HCT116 (cell line): Measurements from ENCODE around the gene TSPAN14. TPM values are rescaled to one million over a fixed set of nuclear protein-coding genes. Genes with fewer than 3 reads are reported as not detected.
A peak's percentile ranks its signal among the peaks of the same experiment; 100 is the strongest.
"Not testable (repeated sequence)": the region's sequence is repeated elsewhere in the genome, so short reads cannot be mapped to it uniquely, and the experiment has no call there.

ENCODE experiments used
- ATAC-seq: fragments of 200-7000 bp; cut with Tn5 transposase; 2 replicates; pipeline ENCODE4 v1.9.1; 2020; ENCODE audit warnings: mild to moderate bottlenecking, moderate library complexity
- BruUV-seq: library from RNA; stranded (reverse); fragments of 400-500 nt; replicated peaks from 2 replicates; lab custom pipeline; 2021; lab: Mats Ljungman, UMichigan
- CTCF ChIA-PET: fragments of 300-600 bp; sonication (Branson Sonifier 250); formaldehyde crosslinking; loops from one replicate; lab custom pipeline; 2021; ENCODE audit warnings: antibody characterized with exemption; lab: Charles Lee
- POLR2A ChIA-PET: fragments of 300-600, 350-600 bp; sonication (Branson Sonifier 250); formaldehyde crosslinking; loops from one replicate; lab custom pipeline; 2021; ENCODE audit warnings: antibody characterized with exemption; lab: Charles Lee
- RAD21 ChIA-PET, 2 experiments: fragments of 300-600 bp; sonication (Branson Sonifier 250); formaldehyde crosslinking; loops; one replicate each; lab custom pipeline; 2023; ENCODE audit warnings: low total read pairs in 2 of 2; ENCODE audit not compliant: uncharacterized antibody in 2 of 2, unreplicated experiment in 2 of 2, low non-redundant PET in 1 of 2; lab: Charles Lee
- DNase-seq: peaks from one replicate; pipeline ENCODE4 v3.0.0-alpha.2; 2010; ENCODE audit warnings: low read depth, low spot score
- H2AFZ ChIP-seq: fragments of 200-600 bp; shearing (Covaris generic), sonication (generic); 2 replicates; pipeline ENCODE4 v1.6.1; 2017; ENCODE audit warnings: low read depth, mixed run types, mixed read lengths, antibody characterized with exemption, low read length; ENCODE audit not compliant: poor library complexity, severe bottlenecking
- H3K27ac ChIP-seq: 2 replicates; pipeline ENCODE4 v1.5.1; 2012; ENCODE audit warnings: low read depth, low read length
- H3K27me3 ChIP-seq: fragments of 200-600 bp; sonication (generic); 2 replicates; pipeline ENCODE4 v1.6.1; 2016; ENCODE audit warnings: mixed run types, low read length, mixed read lengths; ENCODE audit not compliant: insufficient read depth
- H3K36me3 ChIP-seq, 2 experiments: fragments of 200-500 bp in 1 of 2; fragments of 200-600 bp in 1 of 2; sonication (Bioruptor generic) in 1 of 2; sonication (generic) in 1 of 2; 2 replicates each; pipeline versions ENCODE4 v1.5.1 to v1.6.1; 2014 to 2016; ENCODE audit warnings: low read length in 2 of 2, inconsistent platforms in 1 of 2, mixed read lengths in 1 of 2, mixed run types in 1 of 2; ENCODE audit not compliant: insufficient read depth in 2 of 2, control insufficient read depth in 1 of 2
- H3K4me1 ChIP-seq, 2 experiments: fragments of 200-600 bp in 1 of 2; sonication (generic) in 1 of 2; 2 replicates each; pipeline versions ENCODE4 v1.5.1 to v1.6.1; 2012 to 2017; ENCODE audit warnings: low read length in 2 of 2, inconsistent platforms in 1 of 2, mild to moderate bottlenecking in 1 of 2, mixed read lengths in 1 of 2, mixed run types in 1 of 2, moderate library complexity in 1 of 2; ENCODE audit not compliant: insufficient read depth in 2 of 2, control insufficient read depth in 1 of 2
- H3K4me2 ChIP-seq: fragments of 200-600 bp; sonication (generic); 2 replicates; pipeline ENCODE4 v1.6.1; 2017; ENCODE audit warnings: mixed run types, low read length, mixed read lengths
- H3K4me3 ChIP-seq, 2 experiments: fragments of 200-600 bp in 1 of 2; sonication (generic) in 1 of 2; replicated peaks in 1 of 2; 2 replicates each; pipeline ENCODE4 v1.5.1; 2011 to 2016; ENCODE audit warnings: low read length in 2 of 2, control low read depth in 1 of 2, low read depth in 1 of 2, mild to moderate bottlenecking in 1 of 2, mixed read lengths in 1 of 2, mixed run types in 1 of 2
- H3K79me2 ChIP-seq: fragments of 200-600 bp; sonication (generic); 2 replicates; pipeline ENCODE4 v1.6.1; 2017; ENCODE audit warnings: mild to moderate bottlenecking, mixed run types, low read length, moderate library complexity, mixed read lengths; ENCODE audit not compliant: insufficient read depth
- H3K9ac ChIP-seq: fragments of 200-600 bp; sonication (generic); 2 replicates; pipeline ENCODE4 v1.6.1; 2016; ENCODE audit warnings: low read length, mixed read lengths
- H3K9me2 ChIP-seq: fragments of 200-600 bp; sonication (generic), shearing (Covaris generic); 2 replicates; pipeline ENCODE4 v1.6.1; 2017; ENCODE audit warnings: mixed run types, mild to moderate bottlenecking, moderate library complexity; ENCODE audit not compliant: insufficient read depth
- H3K9me3 ChIP-seq, 2 experiments: fragments of 200-500 bp in 1 of 2; fragments of 200-600 bp in 1 of 2; sonication (Bioruptor generic) in 1 of 2; sonication (generic) in 1 of 2; 2 replicates each; pipeline ENCODE4 v1.6.1; 2014 to 2017; ENCODE audit warnings: low read length in 2 of 2, mixed read lengths in 2 of 2, inconsistent platforms in 1 of 2, low read depth in 1 of 2, mild to moderate bottlenecking in 1 of 2, mixed run types in 1 of 2, moderate library complexity in 1 of 2; ENCODE audit not compliant: control insufficient read depth in 1 of 2, insufficient read depth in 1 of 2
- H4K20me1 ChIP-seq: fragments of 200-600 bp; sonication (generic), shearing (Covaris generic); 2 replicates; pipeline ENCODE4 v1.6.1; 2017; ENCODE audit warnings: mixed run types, mild to moderate bottlenecking, moderate library complexity; ENCODE audit not compliant: insufficient read depth
- CBX3 ChIP-seq: IDR thresholded peaks from 2 replicates; pipeline ENCODE4 v1.6.1; 2012; ENCODE audit warnings: low read depth
- EZH2 ChIP-seq: fragments of 200-600 bp; sonication (generic); IDR thresholded peaks from 2 replicates; pipeline ENCODE4 v1.6.1; 2017; ENCODE audit warnings: antibody characterized with exemption, mixed run types
- POLR2AphosphoS5 ChIP-seq: IDR thresholded peaks from 2 replicates; pipeline ENCODE4 v1.6.1; 2011; ENCODE audit warnings: mild to moderate bottlenecking, low read depth, low read length, moderate library complexity
- TCF7L2 ChIP-seq: IDR thresholded peaks from 2 replicates; pipeline ENCODE4 v1.7.0; 2011; ENCODE audit warnings: borderline replicate concordance, inconsistent platforms; ENCODE audit not compliant: insufficient read depth, insufficient read length; ENCODE audit errors: extremely low read depth
- YY1 ChIP-seq: IDR thresholded peaks from 2 replicates; pipeline ENCODE4 v1.6.1; 2011; ENCODE audit warnings: low read length, low read depth, moderate library complexity, mild to moderate bottlenecking; ENCODE audit not compliant: insufficient replicate concordance; ENCODE audit errors: extremely low read depth
- ZBTB33 ChIP-seq: IDR thresholded peaks from 2 replicates; pipeline ENCODE4 v1.6.1; 2011; ENCODE audit warnings: mild to moderate bottlenecking, low read length, moderate library complexity; ENCODE audit not compliant: insufficient replicate concordance; ENCODE audit errors: extremely low read depth
- intact Hi-C: fragments of 100-400 bp; cut with micrococcal nuclease; formaldehyde crosslinking; loops from 2 replicates; pipeline ENCODE4 v1.10.0; 2022
- total RNA-seq: library from RNA; stranded (reverse); gene quantifications from one replicate; pipeline ENCODE4 v1.2.1, GENCODE V29; 2021; ENCODE audit not compliant: unreplicated experiment
- TF ChIP-seq, protein P1 (sequence below), 3 experiments: fragments of 200-600 bp in 1 of 3; sonication (generic) in 1 of 3; IDR thresholded peaks in 2 of 3; conservative IDR thresholded peaks in 1 of 3; 2 replicates each; pipeline ENCODE4 v1.5.1; 2012 to 2017; ENCODE audit warnings: low read depth in 2 of 3, low read length in 2 of 3, antibody characterized with exemption in 1 of 3, borderline replicate concordance in 1 of 3, control low read depth in 1 of 3, mild to moderate bottlenecking in 1 of 3, mixed read lengths in 1 of 3, mixed run types in 1 of 3, moderate library complexity in 1 of 3; ENCODE audit not compliant: insufficient read depth in 1 of 3

Gene TSPAN14
- total RNA-seq, 1 experiment from 2014 or later, result 86.8 TPM

- no peaks in the 10 kb centered on the region for H3K9me2 ChIP-seq
- no peak overlapping the region for H3K9ac ChIP-seq
- DNase-seq (no peak), ATAC-seq (peak; percentile 42; the same call in 1 of the 2 replicates)
- H3K79me2 ChIP-seq, result no peaks in the 10 kb centered on the region
- ChIA-PET CTCF (no interaction called here), POLR2A (no interaction called here), RAD21 (no interaction called here)
- TF ChIP-seq POLR2AphosphoS5 (no peak), EZH2 (no peak), YY1 (no peak), TCF7L2 (no peak), ZBTB33 (no peak)
- H4K20me1 ChIP-seq, result no peaks in the 10 kb centered on the region
- BruUV-seq, result no TSS peak
- H3K27ac ChIP-seq, result no peak overlapping the region
- intact Hi-C loops, result no loop called here
- H3K4me3 ChIP-seq, result no peak overlapping the region
- H3K36me3 ChIP-seq, result no peaks in the 10 kb centered on the region
- H3K4me1 ChIP-seq, result peaks cover 0 to 9% of the 10 kb centered on the region in 2 experiments; a peak in 2 of 4 replicates
- H2AFZ ChIP-seq, result no peak overlapping the region
- H3K4me2 ChIP-seq, result no peak overlapping the region
- no peaks in the 10 kb centered on the region; the same call in 1 of the 2 replicates for H3K27me3 ChIP-seq
- no peaks in the 10 kb centered on the region for H3K9me3 ChIP-seq
Measured at GRCh38 chr10:80542053-80542452, 87.9 kb downstream of the TSPAN14 start.

- POLR2A ChIA-PET, result no interaction called here
- no peaks in the 10 kb centered on the region for H3K9me3 ChIP-seq
- H3K9me2 ChIP-seq, result no peaks in the 10 kb centered on the region
- CTCF ChIA-PET, result no interaction called here
- H3K79me2 ChIP-seq, result no peaks in the 10 kb centered on the region
- intact Hi-C loops, result no loop called here
- DNase-seq (no peak), ATAC-seq (no peak)
- H3K27ac ChIP-seq, result no peak overlapping the region
- no peaks in the 10 kb centered on the region for H3K36me3 ChIP-seq
- RAD21 ChIA-PET, result no interaction called here
- BruUV-seq, result no TSS peak
- no peak overlapping the region for H3K9ac ChIP-seq
- H3K4me3 ChIP-seq, result no peak overlapping the region
- no peak overlapping the region for H2AFZ ChIP-seq
- H3K27me3 ChIP-seq, result peaks cover 5% of the 10 kb centered on the region; the same call in 1 of the 2 replicates
- peaks cover 0 to 8% of the 10 kb centered on the region in 2 experiments; a peak in 1 of 4 replicates for H3K4me1 ChIP-seq
- H4K20me1 ChIP-seq, result no peaks in the 10 kb centered on the region
- TF ChIP-seq, protein P1, sequence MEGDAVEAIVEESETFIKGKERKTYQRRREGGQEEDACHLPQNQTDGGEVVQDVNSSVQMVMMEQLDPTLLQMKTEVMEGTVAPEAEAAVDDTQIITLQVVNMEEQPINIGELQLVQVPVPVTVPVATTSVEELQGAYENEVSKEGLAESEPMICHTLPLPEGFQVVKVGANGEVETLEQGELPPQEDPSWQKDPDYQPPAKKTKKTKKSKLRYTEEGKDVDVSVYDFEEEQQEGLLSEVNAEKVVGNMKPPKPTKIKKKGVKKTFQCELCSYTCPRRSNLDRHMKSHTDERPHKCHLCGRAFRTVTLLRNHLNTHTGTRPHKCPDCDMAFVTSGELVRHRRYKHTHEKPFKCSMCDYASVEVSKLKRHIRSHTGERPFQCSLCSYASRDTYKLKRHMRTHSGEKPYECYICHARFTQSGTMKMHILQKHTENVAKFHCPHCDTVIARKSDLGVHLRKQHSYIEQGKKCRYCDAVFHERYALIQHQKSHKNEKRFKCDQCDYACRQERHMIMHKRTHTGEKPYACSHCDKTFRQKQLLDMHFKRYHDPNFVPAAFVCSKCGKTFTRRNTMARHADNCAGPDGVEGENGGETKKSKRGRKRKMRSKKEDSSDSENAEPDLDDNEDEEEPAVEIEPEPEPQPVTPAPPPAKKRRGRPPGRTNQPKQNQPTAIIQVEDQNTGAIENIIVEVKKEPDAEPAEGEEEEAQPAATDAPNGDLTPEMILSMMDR (IDR thresholded peaks at IDR 0.05 in 2 of 3, conservative IDR thresholded peaks at IDR 0.05 in 1 of 3; ENCODE audit: borderline replicate concordance in 1 of 3, insufficient read depth in 1 of 3, low read depth in 2 of 3, low read length in 2 of 3), result no peak
- no peak for TF ChIP-seq CBX3
- TF ChIP-seq EZH2, result no peak
- no peak overlapping the region for H3K4me2 ChIP-seq
Measured at GRCh38 chr10:80542652-80543318, 88.7 kb downstream of the TSPAN14 start.

GRCh38 chr10:80543319-80543672 lies 89.2 kb downstream of the TSPAN14 start:
- CTCF ChIA-PET, H3K9me3 ChIP-seq, H3K27ac ChIP-seq, DNase-seq, H3K4me3 ChIP-seq, H3K9ac ChIP-seq, H3K9me2 ChIP-seq, ATAC-seq, BruUV-seq, H2AFZ ChIP-seq, H3K79me2 ChIP-seq, POLR2A ChIA-PET, H3K4me2 ChIP-seq, intact Hi-C loops, H4K20me1 ChIP-seq, RAD21 ChIA-PET, H3K36me3 ChIP-seq, H3K4me1 ChIP-seq, H3K27me3 ChIP-seq: not testable (repeated sequence)
